Activated T-helper 1 cell treated with anti-CD3 and anti-CD28 coated beads, Interleukin-12 subunit alpha, Interleukin-12 subunit beta, Interleukin-2, Interleukin-4 antibody, amounts not matched to agents 30 ng/mL and 10 ng/mL and 1 ng/mL, durations not matched to agents 14 hours and 24 hours and 36 hours (primary cell): ENCODE results near the gene RIPOR1. TPM values are rescaled to one million over a fixed set of nuclear protein-coding genes. Genes with fewer than 3 reads are reported as not detected.
"Not testable (repeated sequence)": the region's sequence is repeated elsewhere in the genome, so short reads cannot be mapped to it uniquely, and the experiment has no call there.

Experiments used
- DNase-seq: peaks from one replicate; pipeline ENCODE4 v3.0.0; 2021; ENCODE audit warnings: low spot score
- H3K27ac Mint-ChIP-seq: one replicate; pipeline ENCODE4 v1.8.0; 2021; ENCODE audit warnings: mild to moderate bottlenecking, mixed read lengths
- H3K27me3 Mint-ChIP-seq: one replicate; pipeline ENCODE4 v1.8.0; 2022; ENCODE audit warnings: mild to moderate bottlenecking, moderate library complexity, mixed read lengths; ENCODE audit not compliant: insufficient read depth
- H3K36me3 Mint-ChIP-seq: one replicate; pipeline ENCODE4 v1.8.0; 2021; ENCODE audit warnings: low read depth, mixed read lengths
- H3K4me1 Mint-ChIP-seq: one replicate; pipeline ENCODE4 v1.8.0; 2021; ENCODE audit warnings: low read depth, mixed read lengths
- H3K4me3 Mint-ChIP-seq: one replicate; pipeline ENCODE4 v1.8.0; 2021; ENCODE audit warnings: mild to moderate bottlenecking, moderate library complexity, mixed read lengths
- H3K9me3 Mint-ChIP-seq: one replicate; pipeline ENCODE4 v1.8.0; 2021; ENCODE audit warnings: mixed read lengths
- intact Hi-C: fragments of 100-400 bp; cut with micrococcal nuclease; formaldehyde crosslinking; loops from one replicate; pipeline ENCODE4 v1.15.1; 2024
- total RNA-seq: library from RNA; stranded (reverse); gene quantifications from 2 replicates; pipeline ENCODE4 v1.2.3, GENCODE V29; 2022

RIPOR1 gene
- total RNA-seq, 1 donor from 2014 or later: 27.1 TPM

DNA sequence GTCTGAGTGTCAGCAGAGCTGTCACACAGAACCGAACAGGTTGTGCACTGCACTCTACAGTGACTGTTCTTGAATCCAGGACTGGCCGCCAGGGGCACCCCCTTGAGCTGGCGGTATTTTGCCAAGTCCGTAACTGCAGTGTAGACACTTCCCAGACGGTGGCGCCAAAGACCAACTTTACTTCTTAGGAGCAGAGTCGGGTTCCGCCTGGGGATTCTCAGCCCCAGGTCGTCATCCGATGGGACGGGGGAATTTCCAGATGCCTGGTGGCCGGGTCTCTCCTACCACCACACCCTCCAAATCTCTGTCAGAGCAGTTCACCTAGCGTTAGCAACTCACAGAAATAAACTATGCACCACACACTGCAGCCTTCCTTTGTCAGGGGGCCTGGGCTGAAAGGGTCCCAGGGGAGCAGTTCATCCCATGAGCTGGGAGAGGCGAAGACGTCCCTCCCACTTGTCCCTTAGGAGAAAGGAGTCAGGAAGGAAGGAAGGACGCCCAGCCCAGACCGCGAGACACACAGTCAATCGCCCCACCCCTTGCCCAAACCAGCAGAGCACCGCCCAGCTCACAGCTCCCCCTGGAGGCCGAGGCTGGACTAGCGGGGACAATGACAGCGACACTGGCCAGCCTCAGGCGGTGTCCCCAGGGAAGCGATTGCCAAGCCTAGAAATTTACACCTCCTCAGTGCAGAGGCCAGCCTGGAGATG is 7.4 kb upstream of the RIPOR1 start:
- no peaks in the 10 kb centered on the region for H3K36me3 Mint-ChIP-seq
- peaks cover 8% of the 10 kb centered on the region for H3K27me3 Mint-ChIP-seq
- peak; percentile 95 for DNase-seq
- H3K4me3 Mint-ChIP-seq: peak overlapping the region; percentile 88
- peak overlapping the region; percentile 98 for H3K27ac Mint-ChIP-seq
- no peaks in the 10 kb centered on the region for H3K9me3 Mint-ChIP-seq
- peaks cover 15% of the 10 kb centered on the region for H3K4me1 Mint-ChIP-seq
- intact Hi-C loops: loop anchor here (1.0 to 10.0 kb wide), 12 partner anchors 16 to 407 kb away; partner anchors contain the start of genes ATP6V0D1, CARMIL2, CTCF and GFOD2

DNA sequence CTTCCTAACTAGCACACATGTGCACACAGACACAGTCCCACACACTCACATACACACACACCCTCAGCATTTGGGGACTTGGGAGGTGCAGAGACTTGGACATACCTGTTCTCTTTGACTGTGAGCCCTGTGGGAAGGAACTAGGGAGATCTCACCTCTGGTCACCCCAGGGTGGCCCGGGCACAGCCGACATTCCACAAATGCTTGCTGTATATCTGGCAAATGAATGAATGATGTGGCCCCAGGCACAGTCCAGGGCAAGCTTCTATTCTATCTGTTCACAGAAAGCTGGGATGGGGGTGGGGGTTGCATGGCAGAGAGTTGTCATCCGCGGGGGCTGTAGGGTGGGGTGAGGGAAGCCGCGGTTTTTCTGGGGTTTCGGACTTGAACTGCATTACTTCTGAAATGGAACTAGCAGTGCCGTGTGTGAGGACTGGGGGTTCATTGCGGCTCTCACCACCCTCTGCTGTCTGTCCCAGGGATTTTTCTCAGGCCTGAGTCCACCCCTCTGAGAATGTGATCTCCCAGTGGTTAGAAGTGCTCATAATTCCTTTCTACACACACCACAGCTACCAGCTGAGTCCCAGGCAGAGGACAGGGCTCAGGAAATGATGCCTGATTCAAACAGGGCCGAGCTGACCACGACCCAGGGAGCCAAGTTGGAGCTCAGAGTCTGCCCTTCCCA is 3.3 kb upstream of the RIPOR1 start:
- H3K27me3 Mint-ChIP-seq: peaks cover 24% of the 10 kb centered on the region
- peaks cover 3% of the 10 kb centered on the region for H3K36me3 Mint-ChIP-seq
- H3K4me3 Mint-ChIP-seq: no peak overlapping the region
- DNase-seq: no peak
- H3K9me3 Mint-ChIP-seq: no peaks in the 10 kb centered on the region
- intact Hi-C loops: loop anchor here (10.0 kb wide), 1 partner anchor 279 kb away; the partner anchor contains the start of genes RANBP10 and TSNAXIP1
- H3K4me1 Mint-ChIP-seq: peaks cover 21% of the 10 kb centered on the region
- H3K27ac Mint-ChIP-seq: no peak overlapping the region

DNA sequence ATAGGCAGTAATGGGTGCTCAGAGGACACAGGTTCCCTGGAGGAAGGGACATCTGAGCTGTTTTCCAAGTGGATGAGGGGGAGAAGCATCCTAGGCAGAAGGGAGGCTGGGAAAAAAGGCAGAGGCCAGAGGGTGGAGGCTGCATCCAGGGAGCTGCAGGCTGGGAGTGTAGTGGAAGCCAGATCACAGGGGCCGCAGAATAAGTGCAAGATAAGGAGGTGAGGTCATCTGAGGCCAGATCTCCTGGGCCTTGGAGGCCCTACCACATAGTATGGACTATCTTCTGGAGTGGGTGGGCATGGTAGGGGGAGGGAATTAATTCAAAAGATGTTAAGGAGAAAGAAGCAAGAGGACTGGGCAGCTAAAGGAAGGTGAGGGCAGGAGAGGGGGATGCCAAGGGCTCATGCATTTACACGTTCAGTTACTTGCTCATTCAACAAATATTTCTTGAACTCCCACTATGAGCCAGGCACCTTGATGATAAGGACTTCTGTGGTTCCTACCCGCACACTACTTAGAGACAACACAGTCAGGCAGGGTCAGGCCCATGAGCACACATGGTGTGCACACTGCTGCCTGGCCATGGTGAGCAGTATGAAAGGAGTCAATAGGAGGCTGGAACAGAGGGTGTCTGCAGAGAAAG is 2.4 kb upstream of the RIPOR1 start:
- peaks cover 3% of the 10 kb centered on the region for H3K36me3 Mint-ChIP-seq
- no peaks in the 10 kb centered on the region for H3K9me3 Mint-ChIP-seq
- H3K27me3 Mint-ChIP-seq: peaks cover 30% of the 10 kb centered on the region
- H3K4me3 Mint-ChIP-seq: no peak overlapping the region
- intact Hi-C loops: loop anchor here (10.0 kb wide), 1 partner anchor 279 kb away; the partner anchor contains the start of genes RANBP10 and TSNAXIP1
- DNase-seq: no peak
- H3K4me1 Mint-ChIP-seq: peaks cover 14% of the 10 kb centered on the region
- no peak overlapping the region for H3K27ac Mint-ChIP-seq

DNA sequence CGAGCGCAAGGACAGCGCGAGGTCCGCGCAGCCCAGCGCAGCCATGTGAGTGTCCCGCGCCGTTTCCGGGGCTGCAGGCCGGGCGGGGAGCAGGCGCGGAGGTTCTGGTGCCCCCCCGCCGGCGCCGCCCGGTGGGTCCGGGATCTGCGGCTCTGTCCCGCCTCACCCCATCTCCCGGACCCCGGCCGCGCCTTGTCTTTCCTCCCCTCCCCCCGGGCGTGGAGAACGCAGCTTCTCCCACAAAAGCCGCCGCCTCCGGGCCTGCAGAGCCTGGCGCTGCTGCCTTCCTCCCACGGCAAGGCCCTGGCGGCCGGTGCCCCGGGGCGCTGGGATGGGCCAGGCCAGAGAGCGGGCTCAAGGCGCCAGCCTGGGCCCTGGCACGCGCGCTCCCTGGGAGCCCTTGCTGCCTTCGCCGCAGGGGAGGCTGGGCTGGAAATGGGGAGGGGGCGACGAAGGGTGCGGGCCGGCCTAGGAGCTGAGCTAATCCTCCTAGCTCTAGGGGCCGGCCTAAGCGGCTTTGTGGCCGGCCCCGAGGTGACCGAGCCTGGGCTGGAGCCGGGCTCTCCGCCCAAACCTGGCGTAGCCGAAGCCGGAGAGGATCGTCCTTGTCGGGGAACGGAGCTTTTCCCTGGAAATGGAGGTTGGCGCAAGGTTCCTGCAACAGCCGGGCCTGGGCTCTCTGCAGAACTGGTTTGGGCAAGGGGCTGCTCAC is 397 bp downstream of the RIPOR1 start:
- Mint-ChIP-seq H3K27me3 (peaks cover 43% of the 10 kb centered on the region), H3K36me3 (peaks cover 3% of the 10 kb centered on the region), H3K4me1 (peaks cover 12% of the 10 kb centered on the region), H3K27ac (no peak overlapping the region), H3K9me3 (no peaks in the 10 kb centered on the region), H3K4me3 (peak overlapping the region; percentile 80)
- DNase-seq: no peak
- intact Hi-C loops: loop anchor here (1.0 to 10.0 kb wide), 2 partner anchors 8 to 276 kb away; partner anchors contain the start of genes RANBP10 and TSNAXIP1

DNA sequence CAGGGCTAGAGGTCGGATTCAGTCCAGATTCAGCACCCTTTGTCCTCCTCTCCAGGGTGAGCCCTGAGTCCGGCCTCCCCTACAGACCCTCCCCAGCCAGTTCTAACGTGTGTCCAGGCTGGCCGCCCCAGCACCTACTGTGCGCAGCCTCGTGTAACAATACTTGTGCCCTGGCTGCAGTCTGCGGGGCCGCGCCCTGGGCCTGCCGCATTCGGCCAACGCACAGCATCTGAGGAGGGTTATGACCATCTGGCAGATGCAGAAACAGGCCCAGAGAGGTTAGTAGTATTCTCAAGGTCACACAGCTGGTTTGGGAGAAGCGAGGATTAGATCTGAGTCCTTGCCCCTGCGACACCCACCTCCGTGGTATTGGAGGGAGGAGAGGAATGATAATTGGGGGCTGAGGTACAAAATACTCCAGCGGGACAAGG is 968 bp downstream of the RIPOR1 start:
- no peak for DNase-seq
- peaks cover 12% of the 10 kb centered on the region for H3K4me1 Mint-ChIP-seq
- H3K27ac Mint-ChIP-seq: no peak overlapping the region
- no peaks in the 10 kb centered on the region for H3K9me3 Mint-ChIP-seq
- intact Hi-C loops: loop anchor here (10.0 kb wide), 1 partner anchor 275 kb away; the partner anchor contains the start of genes RANBP10 and TSNAXIP1
- H3K4me3 Mint-ChIP-seq: peak overlapping the region; percentile 80
- peaks cover 3% of the 10 kb centered on the region for H3K36me3 Mint-ChIP-seq
- H3K27me3 Mint-ChIP-seq: peaks cover 40% of the 10 kb centered on the region

DNA sequence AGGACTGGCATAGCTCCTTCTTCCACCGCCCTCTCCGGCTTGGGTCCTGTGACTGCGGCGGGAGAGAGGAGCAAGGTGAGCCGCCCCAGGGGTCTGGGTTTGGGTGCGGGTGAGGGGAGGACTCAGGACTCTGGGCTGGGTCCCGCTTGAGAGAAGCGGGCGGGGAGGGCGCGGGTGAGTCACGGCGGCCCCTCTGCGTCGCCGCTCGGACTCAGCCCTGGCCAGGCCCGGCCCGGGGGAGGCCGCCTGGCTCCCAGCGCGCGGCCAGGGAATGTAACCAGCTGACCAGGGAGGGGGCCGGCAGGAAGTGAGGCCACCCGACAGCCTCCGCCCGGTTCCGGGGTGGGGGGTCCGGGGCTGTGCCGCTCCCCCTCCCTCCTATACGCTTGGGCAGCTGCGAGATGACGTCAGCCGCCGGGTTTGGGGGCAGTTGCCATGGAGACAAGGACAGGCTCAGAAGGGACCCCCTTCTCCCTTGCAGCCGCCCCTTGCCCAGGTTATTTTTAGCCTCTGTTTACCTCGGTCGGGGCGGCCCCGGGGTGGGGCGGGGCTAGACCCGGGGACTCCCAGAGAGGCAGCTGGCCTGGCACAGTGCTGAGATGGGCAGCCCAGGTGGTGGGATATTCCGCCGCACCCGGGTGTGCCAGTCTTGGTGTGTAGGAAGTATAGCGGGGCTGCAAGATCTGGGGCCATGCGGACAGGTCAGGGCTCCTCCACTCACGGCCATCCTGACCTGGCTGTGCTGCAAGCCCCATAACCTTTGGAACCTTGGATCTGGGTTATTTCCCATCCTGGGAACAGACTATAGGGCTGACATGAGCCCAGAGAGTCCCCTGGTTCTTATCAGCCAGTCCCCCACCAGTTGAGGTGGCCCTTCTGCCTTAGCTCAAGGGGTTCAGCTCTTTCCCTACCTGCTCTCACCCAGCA is 1.6 kb downstream of the RIPOR1 start:
- Mint-ChIP-seq H3K4me1 (peaks cover 15% of the 10 kb centered on the region), H3K4me3 (peak overlapping the region; percentile 80), H3K9me3 (no peaks in the 10 kb centered on the region), H3K36me3 (peaks cover 3% of the 10 kb centered on the region), H3K27me3 (peaks cover 40% of the 10 kb centered on the region), H3K27ac (no peak overlapping the region)
- no peak for DNase-seq
- intact Hi-C loops: no loop called here

DNA sequence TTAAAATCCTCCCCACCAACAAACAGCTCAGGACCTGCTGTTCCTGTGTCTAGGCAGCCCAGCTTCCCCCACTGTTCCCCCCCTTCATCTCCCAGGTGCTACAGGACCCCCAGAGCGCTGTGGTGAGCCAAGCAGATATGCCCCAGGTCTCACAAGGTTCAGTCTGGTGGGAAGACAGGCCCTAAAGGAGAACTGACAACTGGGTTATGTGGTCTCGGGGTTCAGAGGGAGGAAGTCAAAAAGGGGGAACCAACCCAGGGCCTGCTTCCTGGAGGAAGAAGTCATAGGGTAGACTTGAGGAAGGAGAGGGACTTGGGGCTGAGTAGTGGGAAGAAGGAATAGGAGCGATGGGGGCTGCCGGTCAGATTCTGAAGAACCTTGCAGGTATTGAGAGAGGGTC is 2.6 kb downstream of the RIPOR1 start:
- intact Hi-C loops: no loop called here
- Mint-ChIP-seq H3K9me3 (no peaks in the 10 kb centered on the region), H3K27me3 (peaks cover 43% of the 10 kb centered on the region), H3K36me3 (peaks cover 3% of the 10 kb centered on the region), H3K27ac (no peak overlapping the region), H3K4me1 (peaks cover 25% of the 10 kb centered on the region), H3K4me3 (peak overlapping the region; percentile 16)
- no peak for DNase-seq

DNA sequence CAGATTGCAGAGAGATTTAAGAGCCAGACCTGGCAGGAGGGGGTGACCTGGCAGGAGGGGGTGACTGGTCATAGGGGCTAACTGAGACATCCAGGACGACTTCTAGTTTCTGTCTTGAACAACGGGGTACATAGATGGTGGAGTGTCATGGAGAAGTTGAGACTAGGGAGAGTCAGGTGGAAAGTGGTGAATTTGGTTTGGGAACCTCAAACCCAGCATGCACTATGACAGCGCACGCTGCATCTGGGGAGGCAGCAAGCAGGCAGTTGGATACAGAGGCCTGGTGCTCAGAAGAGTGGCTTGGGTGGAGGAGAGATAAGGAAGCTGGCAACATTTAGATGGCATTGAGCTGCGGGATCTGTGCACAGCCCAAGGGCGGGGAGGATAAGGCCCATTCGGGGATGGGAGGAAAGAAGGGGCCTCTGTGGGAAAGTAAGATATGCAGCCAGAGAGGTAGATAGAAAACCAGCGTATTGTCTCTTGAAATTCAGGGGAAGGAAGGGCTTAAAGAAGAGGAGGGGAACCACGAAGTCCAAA is 4.5 kb downstream of the RIPOR1 start:
- no peak overlapping the region for H3K27ac Mint-ChIP-seq
- peaks cover 38% of the 10 kb centered on the region for H3K27me3 Mint-ChIP-seq
- no peak for DNase-seq
- intact Hi-C loops: no loop called here
- H3K9me3 Mint-ChIP-seq: no peaks in the 10 kb centered on the region
- H3K36me3 Mint-ChIP-seq: peaks cover 3% of the 10 kb centered on the region
- H3K4me1 Mint-ChIP-seq: peaks cover 33% of the 10 kb centered on the region
- no peak overlapping the region for H3K4me3 Mint-ChIP-seq

DNA sequence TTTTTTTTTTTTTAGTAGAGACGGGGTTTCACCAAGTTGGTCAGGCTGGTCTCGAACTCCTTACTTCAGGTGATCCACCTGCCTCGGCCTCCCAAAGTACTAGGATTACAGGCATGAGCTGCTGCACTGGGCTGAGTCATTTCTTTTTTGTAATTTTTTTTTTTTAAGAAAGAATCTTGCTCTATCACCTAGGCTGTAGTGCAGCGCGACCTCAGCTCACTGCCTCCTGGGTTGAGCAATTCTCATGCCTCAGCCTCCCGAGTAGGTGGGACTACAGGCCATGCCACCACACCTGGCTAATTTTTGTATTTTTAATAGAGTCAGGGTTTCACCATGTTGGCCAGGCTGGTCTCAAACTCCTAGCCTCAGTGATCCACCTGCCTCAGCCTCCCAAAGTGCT is 5.4 kb downstream of the RIPOR1 start:
- H3K36me3 Mint-ChIP-seq, H3K9me3 Mint-ChIP-seq, H3K27ac Mint-ChIP-seq, H3K4me3 Mint-ChIP-seq, intact Hi-C loops, DNase-seq: not testable (repeated sequence)
- Mint-ChIP-seq H3K27me3 (peaks cover 38% of the 10 kb centered on the region), H3K4me1 (peaks cover 37% of the 10 kb centered on the region)

DNA sequence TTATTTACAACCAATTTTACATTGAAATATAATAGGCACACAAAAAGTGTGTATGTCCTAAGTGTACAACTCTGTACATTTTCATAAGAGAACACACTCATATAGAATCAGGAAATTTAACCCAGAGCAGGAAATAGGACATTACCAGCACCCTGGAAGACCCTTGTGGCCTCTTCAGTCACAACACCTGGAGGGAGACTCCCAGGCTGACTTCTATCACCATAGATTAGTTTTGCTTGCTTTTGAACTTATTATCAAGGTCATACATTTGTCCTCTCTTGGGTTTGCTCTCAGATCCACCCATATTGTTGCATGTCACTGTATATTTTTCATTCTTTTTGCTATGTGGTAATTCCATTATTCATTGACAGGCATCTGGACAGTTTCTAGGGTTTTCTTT is 5.8 kb downstream of the RIPOR1 start:
- intact Hi-C loops: no loop called here
- Mint-ChIP-seq H3K9me3 (no peaks in the 10 kb centered on the region), H3K4me3 (no peak overlapping the region), H3K27ac (no peak overlapping the region), H3K27me3 (peaks cover 38% of the 10 kb centered on the region), H3K36me3 (peaks cover 3% of the 10 kb centered on the region), H3K4me1 (peaks cover 41% of the 10 kb centered on the region)
- DNase-seq: no peak

DNA sequence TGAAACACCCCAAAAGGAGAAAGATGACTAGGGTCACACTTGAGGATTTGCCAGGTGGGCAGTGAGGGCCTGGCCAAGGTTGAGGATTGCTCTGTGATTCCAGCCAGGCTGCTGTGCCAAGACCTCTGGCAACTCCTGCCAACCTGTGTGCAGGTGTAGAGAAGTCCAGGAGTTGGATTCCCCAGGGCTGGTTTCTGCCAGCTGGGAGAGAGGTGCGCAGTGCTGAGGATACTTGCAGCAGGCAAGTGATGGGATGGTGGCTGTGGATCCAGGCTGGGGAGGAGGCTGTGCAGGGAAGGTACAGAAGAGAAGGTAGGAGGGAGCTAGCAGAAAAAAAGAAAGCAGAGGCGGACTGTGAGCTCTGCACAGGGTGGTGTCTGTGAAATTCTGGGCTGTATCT is 6.6 kb downstream of the RIPOR1 start:
- DNase-seq: no peak
- H3K36me3 Mint-ChIP-seq: peaks cover under 1% of the 10 kb centered on the region
- H3K27me3 Mint-ChIP-seq: peaks cover 33% of the 10 kb centered on the region
- peak overlapping the region; percentile 83 for H3K4me3 Mint-ChIP-seq
- intact Hi-C loops: no loop called here
- no peak overlapping the region for H3K27ac Mint-ChIP-seq
- peaks cover 38% of the 10 kb centered on the region for H3K4me1 Mint-ChIP-seq
- H3K9me3 Mint-ChIP-seq: no peaks in the 10 kb centered on the region
